ENCODE measurements around the gene NIPAL4. TPM values are rescaled to one million over a fixed set of nuclear protein-coding genes. Genes with fewer than 3 reads are reported as not detected.
"Not testable (repeated sequence)": the region's sequence is repeated elsewhere in the genome, so short reads cannot be mapped to it uniquely, and the experiment has no call there.

The NIPAL4 gene
- total RNA-seq, 3 donors from 2014 or later = 3.7 to 5.0 (median 3.8) TPM

DNA sequence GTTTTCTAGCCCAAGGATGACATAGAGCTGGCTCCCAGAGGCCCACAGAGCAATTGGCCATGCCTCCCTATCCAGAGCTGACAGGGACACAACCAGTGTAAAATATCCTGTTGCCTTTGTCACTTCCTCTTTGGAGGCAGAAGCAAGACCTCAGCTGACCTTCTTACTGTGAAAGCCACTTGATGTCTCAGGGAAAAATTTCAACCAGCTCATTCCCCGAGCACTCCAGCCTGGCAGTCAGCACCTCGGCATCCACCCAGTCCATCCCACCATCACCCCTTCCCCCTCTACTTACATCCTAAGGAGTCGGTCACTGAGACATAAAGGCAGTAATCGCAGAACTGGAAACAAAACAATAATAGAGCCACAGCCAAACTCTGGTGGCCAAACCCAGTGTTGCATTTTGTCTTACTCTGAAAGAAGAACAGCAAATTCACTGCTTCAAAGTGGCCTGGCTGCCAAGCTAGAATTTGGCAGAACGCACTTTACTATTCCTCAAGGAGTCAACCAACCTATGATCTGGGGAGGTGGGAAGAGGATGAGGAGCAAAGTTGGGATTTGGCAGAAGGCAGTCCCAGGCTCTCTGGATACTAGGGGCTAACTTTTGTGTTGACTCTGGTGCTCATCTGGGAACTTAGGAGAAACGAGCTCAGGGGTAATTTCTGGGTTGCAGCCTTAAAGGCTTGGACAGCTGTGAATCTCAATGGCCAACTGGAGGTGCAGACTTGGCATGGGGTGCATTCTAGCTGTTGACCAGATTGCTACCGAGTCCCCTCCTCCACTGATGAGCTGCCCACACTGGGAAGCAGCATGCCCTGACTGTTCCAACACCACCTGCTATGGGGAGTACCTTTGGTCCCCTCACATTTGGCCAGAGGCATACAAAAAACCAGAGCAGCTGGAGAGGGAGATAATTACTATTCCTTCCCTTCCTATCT, 13.6 kb downstream of the NIPAL4 start:
- H3K4me1 Mint-ChIP-seq (ENCODE audit: low read depth) = peaks cover 8% of the 10 kb centered on the region
- no peak overlapping the region for H3K4me3 Mint-ChIP-seq
- ATAC-seq (no peak), DNase-seq (no peak)
- H3K9me3 Mint-ChIP-seq = no peaks in the 10 kb centered on the region
- peaks cover 17% of the 10 kb centered on the region for H3K36me3 Mint-ChIP-seq (ENCODE audit: insufficient read depth)
- H3K27me3 Mint-ChIP-seq (ENCODE audit: low read depth) = no peaks in the 10 kb centered on the region

DNA sequence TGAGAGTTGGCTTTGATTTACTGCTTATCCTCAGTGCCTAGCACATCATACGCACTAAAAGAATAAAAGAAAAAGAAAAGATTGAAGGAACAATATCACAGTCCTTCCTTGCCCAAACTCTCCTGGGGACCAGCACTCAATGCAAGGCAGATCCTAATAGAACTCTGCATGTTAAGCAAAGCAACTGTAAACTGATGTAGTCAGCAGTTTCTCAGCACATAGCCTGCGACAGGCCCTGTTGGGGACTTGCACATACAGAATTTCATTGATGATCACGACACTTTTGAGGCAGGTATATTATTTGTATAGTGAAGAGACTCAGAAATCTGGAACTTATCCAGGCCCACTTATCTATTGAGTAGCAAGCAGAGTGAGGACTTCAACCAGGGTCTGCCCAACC, 15.4 kb downstream of the NIPAL4 start:
- DNase-seq = no peak
- no peak for ATAC-seq
- H3K27me3 Mint-ChIP-seq (ENCODE audit: low read depth) = no peaks in the 10 kb centered on the region
- H3K4me1 Mint-ChIP-seq (ENCODE audit: low read depth) = peaks cover 17% of the 10 kb centered on the region
- peaks cover 20% of the 10 kb centered on the region for H3K36me3 Mint-ChIP-seq (ENCODE audit: insufficient read depth)
- H3K4me3 Mint-ChIP-seq = no peak overlapping the region
- no peaks in the 10 kb centered on the region for H3K9me3 Mint-ChIP-seq

DNA sequence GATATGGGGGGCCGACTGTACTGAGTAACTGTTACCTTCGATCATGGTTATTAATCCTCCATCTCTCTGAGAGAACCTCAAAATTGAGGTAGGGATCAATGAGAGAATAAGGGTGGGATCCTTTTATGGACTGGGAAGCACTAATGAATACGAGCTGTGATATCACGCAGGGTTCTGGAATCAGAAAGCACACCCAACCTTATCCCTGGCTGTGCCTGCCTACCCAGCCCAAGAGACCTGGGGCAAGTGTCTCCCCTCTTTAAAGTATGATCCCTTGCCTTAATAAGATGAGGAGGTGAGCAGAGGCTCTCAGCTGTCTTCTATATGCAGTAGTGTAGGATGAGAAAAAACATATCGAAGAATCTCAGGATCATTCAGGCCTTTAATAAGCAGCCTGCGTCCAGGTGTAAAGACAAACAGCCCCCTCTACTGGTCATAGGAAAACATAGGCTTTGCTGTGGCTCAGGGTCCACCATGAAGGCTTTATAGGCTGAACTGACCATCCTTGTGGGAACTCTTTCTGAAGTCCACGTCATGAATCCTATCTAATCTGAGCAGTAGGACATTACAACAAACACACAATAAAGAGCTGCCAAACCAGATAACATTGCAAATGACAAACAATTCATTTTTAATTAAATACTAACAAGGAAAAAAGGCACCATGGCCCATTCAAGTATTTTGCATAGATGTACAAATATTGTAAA, 16.8 kb downstream of the NIPAL4 start:
- no peak for DNase-seq
- Mint-ChIP-seq H3K36me3 (ENCODE audit: insufficient read depth) (peaks cover 24% of the 10 kb centered on the region), H3K4me3 (no peak overlapping the region)

DNA sequence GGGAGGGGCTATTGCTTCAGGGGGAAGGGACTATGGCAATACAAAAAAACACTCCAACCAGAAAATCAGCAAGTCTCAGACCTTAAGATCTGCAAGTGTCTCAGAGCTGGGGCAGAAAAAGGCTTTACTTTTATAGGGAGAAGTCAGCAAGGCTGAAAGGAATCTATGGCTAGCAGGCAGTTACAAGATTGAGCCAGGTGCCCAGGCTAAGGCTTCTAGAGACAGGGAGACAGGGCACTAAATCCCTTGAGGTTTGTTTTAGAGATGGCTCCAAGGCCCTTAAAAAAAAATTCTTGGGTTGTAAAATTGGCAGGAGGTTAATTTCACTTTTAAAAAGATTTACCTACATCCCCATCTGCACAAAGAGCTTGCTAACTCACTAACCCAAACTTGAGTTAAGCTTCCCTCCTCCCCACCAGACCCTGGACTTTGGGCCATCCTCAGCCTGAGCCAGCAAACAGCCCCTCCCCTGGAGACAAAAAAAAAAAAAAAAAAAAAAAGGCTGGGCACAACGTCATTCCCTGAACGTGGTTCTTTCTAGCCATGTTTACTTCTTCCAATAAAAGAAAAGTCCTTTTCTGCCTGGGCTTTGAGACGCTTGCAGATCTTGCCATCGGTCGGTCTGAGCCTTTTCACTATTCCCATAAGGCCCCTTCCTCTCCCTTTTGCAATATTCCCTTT, 17.9 kb downstream of the NIPAL4 start:
- no peaks in the 10 kb centered on the region for H3K9me3 Mint-ChIP-seq
- ATAC-seq (no peak), DNase-seq (no peak)
- peaks cover 28% of the 10 kb centered on the region for H3K36me3 Mint-ChIP-seq (ENCODE audit: insufficient read depth)
- H3K4me3 Mint-ChIP-seq = no peak overlapping the region
- peaks cover 21% of the 10 kb centered on the region for H3K4me1 Mint-ChIP-seq (ENCODE audit: low read depth)
- no peaks in the 10 kb centered on the region for H3K27me3 Mint-ChIP-seq (ENCODE audit: low read depth)

More for the DNA sequence above, 16.8 kb downstream of the NIPAL4 start:
- no peaks in the 10 kb centered on the region for H3K9me3 Mint-ChIP-seq
- peak in 1 of 2 donors; percentile 70 for ATAC-seq
- no peaks in the 10 kb centered on the region for H3K27me3 Mint-ChIP-seq (ENCODE audit: low read depth)
- H3K4me1 Mint-ChIP-seq (ENCODE audit: low read depth) = peaks cover 21% of the 10 kb centered on the region

DNA sequence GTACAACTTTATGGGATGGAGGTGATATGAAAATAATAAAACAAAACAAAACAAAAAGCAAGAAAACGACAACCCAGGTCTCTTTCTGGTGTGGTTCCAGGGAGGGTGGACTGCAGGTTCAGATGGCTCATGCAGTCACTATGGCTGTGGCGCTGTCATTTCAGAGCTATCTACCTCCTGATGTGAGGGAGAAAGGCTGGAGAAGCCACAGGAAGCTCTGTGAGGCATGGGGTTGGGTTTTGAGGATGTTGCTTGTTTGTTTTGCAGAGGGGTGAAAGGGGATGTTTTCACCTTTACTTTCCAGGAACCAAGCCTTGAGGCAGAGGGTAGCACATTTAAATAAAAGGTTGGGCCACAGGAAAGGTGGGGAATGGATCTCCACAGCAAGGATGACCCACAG, 18.7 kb downstream of the NIPAL4 start:
- Mint-ChIP-seq H3K4me3 (no peak overlapping the region), H3K9me3 (no peaks in the 10 kb centered on the region), H3K36me3 (ENCODE audit: insufficient read depth) (peaks cover 25% of the 10 kb centered on the region), H3K4me1 (ENCODE audit: low read depth) (peaks cover 21% of the 10 kb centered on the region), H3K27me3 (ENCODE audit: low read depth) (no peaks in the 10 kb centered on the region)
- DNase-seq (no peak), ATAC-seq (no peak)

DNA sequence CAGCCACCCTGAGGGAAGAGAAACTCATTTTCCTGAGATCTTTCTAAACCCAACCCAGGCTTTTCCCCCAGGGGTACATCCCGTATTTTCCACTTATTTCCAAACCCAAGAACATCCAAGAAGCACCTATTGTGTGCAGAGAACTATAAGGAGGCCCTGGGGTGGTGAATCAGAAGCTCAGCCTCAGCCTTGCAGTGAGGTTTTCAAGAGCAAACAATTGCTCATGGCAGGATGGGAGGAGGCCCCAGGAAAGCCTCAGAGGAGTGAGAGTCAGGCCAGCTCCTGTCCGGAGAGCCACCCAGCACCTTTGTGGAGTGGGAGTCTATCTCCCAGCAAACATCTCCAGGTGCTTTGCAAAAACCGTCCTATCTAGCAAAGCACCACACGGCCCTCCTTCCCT, 19.2 kb downstream of the NIPAL4 start:
- peaks cover 27% of the 10 kb centered on the region for H3K36me3 Mint-ChIP-seq (ENCODE audit: insufficient read depth)
- H3K4me3 Mint-ChIP-seq = no peak overlapping the region
- no peaks in the 10 kb centered on the region for H3K27me3 Mint-ChIP-seq (ENCODE audit: low read depth)
- H3K4me1 Mint-ChIP-seq (ENCODE audit: low read depth) = peaks cover 21% of the 10 kb centered on the region
- DNase-seq = no peak
- no peaks in the 10 kb centered on the region for H3K9me3 Mint-ChIP-seq
- ATAC-seq = no peak

DNA sequence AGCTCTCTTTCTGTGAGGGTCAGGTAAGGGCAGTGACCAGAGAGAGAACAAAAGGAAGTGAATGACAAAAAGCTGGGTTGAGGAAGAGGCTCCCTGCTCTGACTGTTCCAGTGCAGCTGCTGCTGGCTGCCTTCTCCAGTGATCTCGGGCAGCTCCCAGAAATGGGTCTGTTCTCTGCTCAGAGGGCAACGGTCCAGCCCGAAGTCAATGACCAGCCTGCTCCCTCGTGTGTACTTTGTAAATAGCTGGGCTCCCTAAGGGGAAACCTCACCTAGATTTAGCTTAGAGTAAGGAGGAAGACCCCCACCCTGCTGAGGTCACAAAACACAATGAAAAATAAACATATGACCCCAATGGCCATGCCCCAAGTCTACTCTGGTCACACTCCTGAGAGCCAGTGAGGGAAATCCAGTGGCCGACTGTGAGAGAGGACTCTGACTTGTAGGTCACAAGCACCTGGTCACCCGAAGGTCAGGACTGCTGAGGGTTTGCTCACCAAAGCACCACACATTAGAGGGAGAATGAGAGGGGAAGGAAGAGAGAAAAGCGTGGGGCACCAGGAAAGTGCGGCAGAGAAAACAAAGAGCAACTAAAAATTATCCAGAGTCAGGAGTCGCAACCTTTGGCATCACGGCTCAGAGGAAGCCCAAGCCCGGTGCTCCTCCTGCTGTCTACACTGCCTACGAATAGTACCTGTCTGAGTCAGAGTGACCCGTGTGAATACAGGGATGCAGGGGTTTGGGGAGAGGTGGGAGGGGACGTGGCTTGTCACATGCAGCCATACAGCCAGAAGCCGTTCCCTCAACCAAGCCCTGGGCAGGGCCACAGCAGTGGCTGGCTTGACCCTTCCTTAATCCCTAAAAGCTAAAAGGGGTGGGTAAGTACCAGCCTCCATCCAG, 19.8 kb downstream of the NIPAL4 start:
- H3K4me1 Mint-ChIP-seq (ENCODE audit: low read depth) = peaks cover 21% of the 10 kb centered on the region
- H3K9me3 Mint-ChIP-seq = no peaks in the 10 kb centered on the region
- H3K4me3 Mint-ChIP-seq = no peak overlapping the region
- ATAC-seq (no peak), DNase-seq (no peak)
- no peaks in the 10 kb centered on the region for H3K27me3 Mint-ChIP-seq (ENCODE audit: low read depth)
- H3K36me3 Mint-ChIP-seq (ENCODE audit: insufficient read depth) = peaks cover 26% of the 10 kb centered on the region

DNA sequence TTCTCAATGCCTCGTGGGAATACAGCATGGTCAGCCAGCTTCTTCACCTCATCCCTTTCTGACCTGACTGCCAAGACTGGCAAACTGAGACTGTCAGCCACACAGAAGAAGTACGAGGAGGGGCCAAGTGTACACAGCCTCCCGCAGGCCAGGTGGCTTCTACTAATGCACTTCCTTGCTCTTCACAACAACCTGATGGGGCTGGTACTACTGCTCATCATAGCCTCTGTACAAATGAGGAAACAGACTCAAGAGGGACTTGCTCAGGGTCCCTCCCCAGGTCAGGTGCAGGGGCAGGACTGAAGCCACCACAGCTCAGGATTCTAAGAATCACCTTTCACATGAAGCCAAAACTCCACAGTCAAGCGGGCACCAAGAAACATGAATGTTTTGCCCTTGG, 21.3 kb downstream of the NIPAL4 start:
- peaks cover 25% of the 10 kb centered on the region for H3K4me1 Mint-ChIP-seq (ENCODE audit: low read depth)
- no peak overlapping the region for H3K4me3 Mint-ChIP-seq
- no peaks in the 10 kb centered on the region for H3K9me3 Mint-ChIP-seq
- H3K36me3 Mint-ChIP-seq (ENCODE audit: insufficient read depth) = peaks cover 32% of the 10 kb centered on the region
- ATAC-seq = no peak
- no peaks in the 10 kb centered on the region for H3K27me3 Mint-ChIP-seq (ENCODE audit: low read depth)
- no peak for DNase-seq

DNA sequence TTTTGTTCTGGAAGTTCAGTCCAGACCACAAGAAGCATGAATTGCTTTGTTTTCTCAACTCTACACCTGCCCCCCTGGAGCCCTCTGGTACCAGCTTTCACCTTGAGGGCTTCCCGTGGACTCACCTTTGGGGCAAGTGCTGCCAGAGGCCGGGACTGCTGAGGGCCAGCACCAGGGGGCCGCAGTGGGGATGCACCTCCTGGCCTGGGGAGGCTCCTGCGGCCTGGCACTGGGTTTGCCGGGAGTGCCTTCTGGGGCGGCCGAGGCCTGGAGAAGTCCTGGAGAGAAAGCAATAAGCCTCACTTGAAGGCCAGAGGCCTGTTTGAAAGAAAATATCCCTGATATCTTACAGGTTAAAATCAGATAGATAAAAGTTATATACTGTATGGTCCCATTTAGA, 21.7 kb downstream of the NIPAL4 start:
- DNase-seq = no peak
- no peak for ATAC-seq
- no peaks in the 10 kb centered on the region for H3K27me3 Mint-ChIP-seq (ENCODE audit: low read depth)
- peaks cover 28% of the 10 kb centered on the region for H3K4me1 Mint-ChIP-seq (ENCODE audit: low read depth)
- no peaks in the 10 kb centered on the region for H3K9me3 Mint-ChIP-seq
- peaks cover 34% of the 10 kb centered on the region for H3K36me3 Mint-ChIP-seq (ENCODE audit: insufficient read depth)
- H3K4me3 Mint-ChIP-seq = no peak overlapping the region

DNA sequence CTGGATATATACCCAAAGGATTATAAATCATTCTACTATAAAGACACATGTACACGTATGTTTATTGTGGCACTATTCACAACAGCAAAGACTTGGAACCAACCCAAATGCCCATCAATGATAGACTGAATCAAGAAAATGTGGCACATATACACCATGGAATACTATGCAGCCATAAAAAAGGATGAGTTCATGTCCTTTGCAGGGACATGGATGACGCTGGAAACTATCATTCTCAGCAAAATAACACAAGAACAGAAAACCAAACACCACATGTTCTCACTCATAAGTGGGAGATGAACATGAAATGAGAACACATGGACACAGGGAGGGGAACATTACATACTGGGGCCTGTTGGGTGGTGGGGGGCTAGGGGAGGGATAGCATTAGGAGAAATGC, 22.7 kb downstream of the NIPAL4 start:
- ATAC-seq; H3K27me3 Mint-ChIP-seq (ENCODE audit: low read depth); H3K9me3 Mint-ChIP-seq; H3K4me3 Mint-ChIP-seq; DNase-seq: not testable (repeated sequence)
- peaks cover 38% of the 10 kb centered on the region for H3K36me3 Mint-ChIP-seq (ENCODE audit: insufficient read depth)
- H3K4me1 Mint-ChIP-seq (ENCODE audit: low read depth) = peaks cover 35% of the 10 kb centered on the region

DNA sequence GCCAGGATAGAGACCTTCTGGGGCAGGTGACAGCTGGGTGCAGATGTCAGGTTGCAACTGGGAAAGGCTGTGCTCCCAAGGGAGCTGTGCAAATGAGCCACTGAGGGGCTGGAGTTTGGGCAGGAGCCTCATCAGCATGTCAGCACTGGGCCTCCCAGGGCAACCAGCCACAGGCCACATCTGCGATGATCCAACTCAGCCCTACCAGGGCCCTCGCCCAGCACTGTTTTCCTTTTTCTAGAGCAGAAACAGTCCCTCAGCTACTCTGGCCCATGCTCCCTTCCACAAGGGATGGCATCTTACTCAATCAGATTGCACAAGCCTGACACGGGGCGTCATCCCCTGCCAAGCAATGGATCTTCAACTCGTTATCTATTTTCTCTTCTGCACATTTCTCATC, 24.8 kb downstream of the NIPAL4 start:
- Mint-ChIP-seq H3K27me3 (ENCODE audit: low read depth) (no peaks in the 10 kb centered on the region), H3K4me3 (no peak overlapping the region), H3K9me3 (no peaks in the 10 kb centered on the region), H3K4me1 (ENCODE audit: low read depth) (peaks cover 33% of the 10 kb centered on the region), H3K36me3 (ENCODE audit: insufficient read depth) (peaks cover 46% of the 10 kb centered on the region)
- ATAC-seq (no peak), DNase-seq (no peak)

DNA sequence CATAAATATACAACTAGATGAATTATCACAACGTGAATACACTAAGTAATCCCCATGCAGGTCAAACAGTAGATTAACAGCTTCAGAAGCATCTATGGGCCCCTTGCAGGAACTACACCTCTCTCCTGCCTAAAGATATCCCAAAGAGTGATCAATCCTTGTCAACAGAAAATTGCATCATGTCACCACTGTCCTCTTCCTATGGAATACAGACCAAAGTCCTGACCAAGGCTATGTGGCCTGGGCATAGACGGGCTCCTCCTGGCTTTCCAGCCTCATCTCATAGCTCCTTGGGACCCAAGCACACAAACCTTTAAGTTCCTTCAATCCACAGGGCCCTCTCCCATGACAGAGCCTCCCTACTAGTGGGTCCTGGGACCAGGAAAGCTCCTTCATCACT, 25.3 kb downstream of the NIPAL4 start:
- no peak for DNase-seq
- no peak overlapping the region for H3K4me3 Mint-ChIP-seq
- peaks cover 28% of the 10 kb centered on the region for H3K4me1 Mint-ChIP-seq (ENCODE audit: low read depth)
- ATAC-seq = no peak
- no peaks in the 10 kb centered on the region for H3K9me3 Mint-ChIP-seq
- no peaks in the 10 kb centered on the region for H3K27me3 Mint-ChIP-seq (ENCODE audit: low read depth)
- peaks cover 44% of the 10 kb centered on the region for H3K36me3 Mint-ChIP-seq (ENCODE audit: insufficient read depth)

DNA sequence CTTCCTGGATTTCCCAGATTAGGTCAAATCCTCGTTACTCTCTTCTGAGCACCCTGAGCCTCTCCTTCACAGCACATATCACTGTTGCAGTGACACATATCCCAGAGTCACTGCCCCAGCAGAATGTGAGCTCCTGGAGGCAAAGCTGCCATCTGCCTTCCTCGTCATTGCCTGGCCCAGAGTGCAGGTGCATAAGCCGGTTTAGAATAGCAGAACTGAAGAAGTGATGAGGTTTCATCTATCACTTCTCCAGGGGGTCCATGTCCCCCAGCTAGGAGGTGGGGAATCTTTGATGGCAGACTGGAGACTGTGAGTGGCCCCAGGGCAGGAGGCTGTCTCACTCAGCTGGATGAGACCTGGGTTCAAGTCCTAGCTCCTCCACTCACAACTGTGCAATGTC, 25.8 kb downstream of the NIPAL4 start:
- Mint-ChIP-seq H3K4me1 (ENCODE audit: low read depth) (peaks cover 26% of the 10 kb centered on the region), H3K9me3 (no peaks in the 10 kb centered on the region), H3K27me3 (ENCODE audit: low read depth) (no peaks in the 10 kb centered on the region), H3K36me3 (ENCODE audit: insufficient read depth) (peaks cover 44% of the 10 kb centered on the region), H3K4me3 (no peak overlapping the region)
- DNase-seq = no peak
- ATAC-seq = no peak
